Measurements from ENCODE around the gene HNRNPK.

Gene HNRNPK

DNA sequence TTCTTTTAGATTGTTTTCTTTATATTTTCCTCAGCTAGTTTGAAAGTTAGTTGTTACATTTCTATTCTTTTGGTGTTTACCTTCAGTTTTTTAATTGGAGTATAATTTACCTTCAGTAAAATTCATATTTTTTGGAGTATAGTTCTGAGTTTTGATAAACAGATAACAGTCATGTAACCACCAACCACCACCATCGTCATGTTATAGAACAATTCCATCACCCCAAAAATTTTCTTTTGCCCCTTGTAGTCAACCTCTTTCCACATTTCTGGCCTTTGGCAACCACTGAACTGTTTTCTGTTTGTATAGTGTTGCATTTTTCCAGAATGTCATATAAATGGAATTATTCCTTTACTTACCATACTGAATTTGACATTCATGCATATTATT is 7.4 kb upstream of the HNRNPK start:
- TF ChIP-seq, protein P1, sequence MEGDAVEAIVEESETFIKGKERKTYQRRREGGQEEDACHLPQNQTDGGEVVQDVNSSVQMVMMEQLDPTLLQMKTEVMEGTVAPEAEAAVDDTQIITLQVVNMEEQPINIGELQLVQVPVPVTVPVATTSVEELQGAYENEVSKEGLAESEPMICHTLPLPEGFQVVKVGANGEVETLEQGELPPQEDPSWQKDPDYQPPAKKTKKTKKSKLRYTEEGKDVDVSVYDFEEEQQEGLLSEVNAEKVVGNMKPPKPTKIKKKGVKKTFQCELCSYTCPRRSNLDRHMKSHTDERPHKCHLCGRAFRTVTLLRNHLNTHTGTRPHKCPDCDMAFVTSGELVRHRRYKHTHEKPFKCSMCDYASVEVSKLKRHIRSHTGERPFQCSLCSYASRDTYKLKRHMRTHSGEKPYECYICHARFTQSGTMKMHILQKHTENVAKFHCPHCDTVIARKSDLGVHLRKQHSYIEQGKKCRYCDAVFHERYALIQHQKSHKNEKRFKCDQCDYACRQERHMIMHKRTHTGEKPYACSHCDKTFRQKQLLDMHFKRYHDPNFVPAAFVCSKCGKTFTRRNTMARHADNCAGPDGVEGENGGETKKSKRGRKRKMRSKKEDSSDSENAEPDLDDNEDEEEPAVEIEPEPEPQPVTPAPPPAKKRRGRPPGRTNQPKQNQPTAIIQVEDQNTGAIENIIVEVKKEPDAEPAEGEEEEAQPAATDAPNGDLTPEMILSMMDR (IDR thresholded peaks at IDR 0.05; ENCODE audit: low read depth, low read length), result no peak
- no peak overlapping the region for H3K4me3 ChIP-seq (ENCODE audit: low read depth, low read length)

DNA sequence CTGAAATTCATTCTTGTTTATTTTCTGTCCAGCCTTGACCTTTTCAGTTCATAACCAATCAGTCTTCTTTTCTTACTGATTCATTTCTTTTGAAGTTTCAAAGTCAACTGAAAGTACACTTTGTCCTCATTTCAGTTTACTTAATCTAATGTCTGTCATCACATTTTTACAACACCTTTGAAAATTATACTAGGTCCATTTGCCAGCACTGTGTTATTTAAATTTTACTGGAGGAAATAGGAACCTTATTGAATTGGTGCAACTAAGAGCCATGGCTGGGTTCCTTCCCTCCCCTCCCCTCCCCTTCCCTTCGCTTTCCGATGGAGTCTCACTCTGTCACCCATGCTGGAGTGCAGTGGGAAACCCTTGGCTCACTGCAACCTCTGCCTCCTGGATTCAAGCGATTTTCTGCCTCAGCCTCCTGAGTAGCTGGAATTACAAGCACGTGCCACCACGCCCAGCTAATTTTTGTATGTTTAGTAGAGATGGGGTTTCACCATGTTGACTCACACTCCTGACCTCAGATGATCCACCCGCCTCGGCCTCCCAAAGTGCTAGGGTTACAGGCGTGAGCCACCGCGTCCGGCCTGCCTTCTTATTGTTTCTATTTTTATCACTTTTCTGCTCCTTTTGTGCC is 6.9 kb upstream of the HNRNPK start:
- TF ChIP-seq, protein P1 (IDR thresholded peaks at IDR 0.05; ENCODE audit: low read depth, low read length), result no peak
- H3K4me3 ChIP-seq (ENCODE audit: low read depth, low read length), result no peak overlapping the region

DNA sequence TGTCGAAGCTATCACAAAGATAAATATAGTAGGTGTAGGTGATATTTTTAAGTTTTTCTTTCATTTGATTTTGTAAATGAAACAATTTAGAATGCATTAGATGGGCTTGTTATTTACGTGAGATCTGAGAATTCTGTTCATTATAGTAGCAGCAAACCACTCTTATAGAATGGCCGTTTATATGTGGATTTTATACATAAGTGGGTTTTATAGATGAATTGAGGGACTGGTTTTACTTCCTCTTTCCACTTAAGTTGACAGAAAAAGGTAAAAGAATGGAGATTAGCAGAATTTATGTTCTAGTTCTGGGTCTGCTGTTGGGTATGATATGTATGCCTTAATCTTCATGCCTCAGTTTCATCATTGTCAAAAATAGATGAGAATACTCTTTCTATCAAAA is 6.2 kb upstream of the HNRNPK start:
- TF ChIP-seq, protein P1 (IDR thresholded peaks at IDR 0.05; ENCODE audit: low read depth, low read length), result no peak
- no peak overlapping the region for H3K4me3 ChIP-seq (ENCODE audit: low read depth, low read length)

DNA sequence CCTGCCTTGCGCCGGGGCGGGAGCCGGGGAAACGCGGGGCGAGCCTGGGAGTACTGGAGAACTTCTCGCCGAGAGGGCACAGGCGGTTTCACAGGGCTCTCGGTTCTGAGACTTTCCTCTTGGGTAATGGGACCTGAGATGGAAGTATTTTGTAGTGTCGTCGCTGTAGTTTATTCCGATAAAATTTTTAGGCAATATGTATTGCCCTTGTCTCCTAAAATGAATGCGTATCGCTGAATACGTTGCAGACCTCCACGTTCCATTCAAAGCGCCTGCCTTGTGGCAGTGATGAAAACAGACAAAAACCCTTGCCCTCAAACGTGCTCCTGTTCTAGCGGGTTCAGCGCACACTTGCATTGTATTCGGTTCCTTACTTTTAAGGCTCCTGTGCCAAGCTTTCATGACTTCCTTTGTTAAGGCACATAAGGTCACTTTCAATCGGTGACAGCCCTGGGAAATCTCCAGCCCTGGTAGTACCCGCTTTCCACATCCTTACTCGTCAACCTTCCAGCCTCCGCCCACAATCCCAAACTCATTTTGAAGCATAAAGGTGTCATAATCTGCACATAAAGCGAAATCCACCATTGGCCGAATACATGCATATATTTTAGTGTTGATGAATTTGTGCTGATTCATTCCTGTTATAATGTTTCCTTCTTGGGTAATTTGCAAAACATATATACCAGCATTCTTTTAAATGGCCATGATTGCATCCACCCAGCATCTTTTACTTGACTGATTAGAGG is 1.3 kb upstream of the HNRNPK start:
- H3K4me3 ChIP-seq (ENCODE audit: low read depth, low read length), result peak overlapping the region; percentile 75
- TF ChIP-seq, protein P1 (IDR thresholded peaks at IDR 0.05; ENCODE audit: low read depth, low read length), result no peak

DNA sequence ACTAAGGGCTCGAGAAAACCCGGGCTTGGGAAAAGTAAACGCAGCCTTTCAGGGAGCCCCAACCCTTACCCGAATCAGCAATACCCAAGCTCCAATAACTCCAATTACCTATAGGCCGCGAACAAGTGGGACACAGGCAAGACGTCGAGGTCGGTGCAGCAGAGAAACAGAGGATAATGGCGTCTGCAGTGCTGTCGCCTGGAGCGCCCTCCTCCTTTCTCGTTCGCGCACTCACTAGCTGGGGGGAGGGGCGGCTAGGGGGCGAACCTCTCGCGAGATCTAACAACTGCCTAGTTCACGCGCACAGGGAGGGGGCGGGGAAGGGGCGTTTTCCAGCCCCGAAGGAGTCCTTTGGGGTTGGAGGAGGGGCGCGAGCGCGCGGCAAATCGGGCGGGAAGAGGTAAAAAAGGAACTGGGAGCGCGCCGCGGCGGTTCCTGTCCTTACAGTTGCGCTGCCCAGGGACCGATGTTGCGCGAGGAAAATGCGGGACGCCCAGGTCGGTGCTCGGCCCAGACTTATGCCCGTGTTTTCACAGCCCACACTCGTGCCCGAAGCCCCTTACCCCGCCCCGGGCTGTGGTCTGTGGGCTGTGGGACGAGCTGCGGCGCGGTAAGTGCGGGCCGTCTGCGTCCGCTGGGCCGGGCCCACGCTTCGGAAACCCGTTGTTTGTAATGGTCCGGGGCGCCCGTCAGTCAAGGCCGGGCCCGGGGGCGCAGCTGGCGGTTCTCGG is 545 bp upstream of the HNRNPK start, which contains the start of gene RMI1:
Gene RMI1 (plus strand): TSS at position 411 of the 731 bp plus-strand sequence. CDS start 20,182 bp downstream, outside the sequence.
- peak within 1 kb of the TSS; percentile 75 for H3K4me3 ChIP-seq (ENCODE audit: low read depth, low read length)
- TF ChIP-seq, protein P1 (IDR thresholded peaks at IDR 0.05; ENCODE audit: low read depth, low read length), result no peak

DNA sequence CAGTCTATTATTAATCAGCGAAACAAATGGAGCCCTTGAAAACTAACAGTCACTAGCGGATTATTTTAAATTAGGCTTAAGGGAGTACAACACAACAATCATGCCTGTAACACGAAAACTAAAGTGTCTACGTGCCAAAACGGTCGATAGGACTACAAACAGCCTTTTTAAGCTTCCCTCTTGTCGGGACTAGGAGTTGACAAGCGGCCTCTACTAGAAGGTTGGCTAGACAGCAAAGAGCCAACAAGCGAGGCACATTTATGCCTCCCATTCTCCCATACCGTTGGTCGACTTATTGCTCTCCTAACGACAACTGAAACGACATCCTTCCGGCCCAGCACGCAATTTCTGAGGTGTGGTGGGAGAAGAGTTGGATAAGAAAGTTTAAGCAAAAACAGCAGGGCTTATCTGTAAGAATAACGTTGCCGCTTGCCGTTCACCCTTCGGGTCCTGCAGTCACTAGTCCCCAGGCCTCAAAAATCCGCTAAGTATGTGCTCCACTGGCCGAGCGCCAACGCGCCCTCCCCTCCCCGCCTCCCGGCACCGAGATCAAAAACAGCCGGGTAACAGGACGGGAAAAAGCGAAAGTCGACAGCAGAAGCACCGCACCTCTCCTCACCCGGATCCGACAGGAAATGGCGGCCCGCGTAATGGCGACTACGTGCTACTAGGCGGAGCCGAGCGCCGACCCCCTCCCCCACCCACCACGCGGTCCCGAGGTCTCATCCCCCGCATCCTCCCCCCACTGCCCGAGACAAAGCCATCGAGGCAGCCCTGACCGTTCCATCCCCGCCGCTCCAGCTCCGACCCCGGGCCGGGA is 813 bp downstream of the HNRNPK start:
- TF ChIP-seq, protein P1 (IDR thresholded peaks at IDR 0.05; ENCODE audit: low read depth, low read length), result no peak
- H3K4me3 ChIP-seq (ENCODE audit: low read depth, low read length), result peak overlapping the region; percentile 75

Measured in WI38 (cell line).